Activated CD4-positive, alpha-beta memory T cell treated with anti-CD3 and anti-CD28 coated beads for 36 hours (primary cell): ENCODE data around the gene EFHD2. TPM values are rescaled to one million over a fixed set of nuclear protein-coding genes. Genes with fewer than 3 reads are reported as not detected.

Experiments
- CTCF ChIA-PET: fragments of 350-600 bp; sonication (Branson Sonifier 250); formaldehyde crosslinking; loops from one replicate; lab custom pipeline; 2021; ENCODE audit warnings: antibody characterized with exemption, inconsistent platforms; lab: Charles Lee
- POLR2A ChIA-PET: fragments of 350-600 bp; sonication (Branson Sonifier 250); formaldehyde crosslinking; loops from one replicate; lab custom pipeline; 2021; ENCODE audit warnings: antibody characterized with exemption; lab: Charles Lee
- DNase-seq: peaks from one replicate; pipeline ENCODE4 v3.0.0-alpha.2; 2020
- H3K27ac Mint-ChIP-seq: one replicate; pipeline ENCODE4 v1.8.0; 2021; ENCODE audit warnings: mixed read lengths
- H3K27me3 Mint-ChIP-seq: one replicate; pipeline ENCODE4 v1.8.0; 2021; ENCODE audit warnings: mixed read lengths
- H3K36me3 Mint-ChIP-seq: one replicate; pipeline ENCODE4 v1.8.0; 2021; ENCODE audit warnings: mixed read lengths
- H3K4me1 Mint-ChIP-seq: one replicate; pipeline ENCODE4 v1.8.0; 2021; ENCODE audit warnings: low read depth, mixed read lengths
- H3K4me3 Mint-ChIP-seq: one replicate; pipeline ENCODE4 v1.8.0; 2021; ENCODE audit warnings: mild to moderate bottlenecking, mixed read lengths
- H3K9me3 Mint-ChIP-seq: one replicate; pipeline ENCODE4 v1.8.0; 2021; ENCODE audit warnings: mixed read lengths
- intact Hi-C: fragments of 100-400 bp; cut with micrococcal nuclease; formaldehyde crosslinking; loops from one replicate; pipeline ENCODE4 v1.15.1; 2023
- total RNA-seq, 2 experiments: library from RNA; stranded (reverse); gene quantifications; one replicate each; pipeline ENCODE4 v1.2.3, GENCODE V29; 2021

EFHD2 gene
- total RNA-seq, 2 experiments from 2014 or later = 60.4 to 61.3 TPM

DNA sequence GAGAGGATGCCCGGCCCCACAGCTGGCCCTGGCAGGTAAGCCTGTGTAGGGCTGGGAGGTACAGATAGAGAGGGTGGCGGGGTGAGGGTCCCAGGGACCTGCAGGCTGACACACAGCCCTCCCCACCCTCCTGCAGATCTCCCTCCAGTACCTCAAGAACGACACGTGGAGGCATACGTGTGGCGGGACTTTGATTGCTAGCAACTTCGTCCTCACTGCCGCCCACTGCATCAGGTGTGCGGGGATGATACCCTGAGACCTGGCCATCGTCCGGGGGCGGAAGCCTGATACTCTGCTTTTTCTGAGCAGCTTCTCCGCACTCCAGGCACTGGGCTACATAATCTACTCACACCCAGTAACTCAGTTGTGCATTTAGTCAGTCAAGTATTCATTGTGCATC, 30.7 kb downstream of the EFHD2 start:
- Mint-ChIP-seq H3K36me3 (no peaks in the 10 kb centered on the region), H3K9me3 (no peaks in the 10 kb centered on the region), H3K27ac (no peak overlapping the region), H3K27me3 (no peaks in the 10 kb centered on the region), H3K4me1 (no peaks in the 10 kb centered on the region), H3K4me3 (no peak overlapping the region)
- no peak for DNase-seq
- ChIA-PET CTCF (interaction anchor here (1.8 kb wide), 1 partner anchor 9 kb away, joined by 8 read pairs; no protein-coding TSS in a partner anchor), POLR2A (no interaction called here)
- intact Hi-C loops = no loop called here

- no peak overlapping the region for H3K4me3 Mint-ChIP-seq
- peaks cover 2% of the 10 kb centered on the region for H3K27me3 Mint-ChIP-seq
- ChIA-PET CTCF (interaction anchor here (0.6 to 1.8 kb wide), 2 partner anchors 10 to 64 kb away, joined by 3 to 8 read pairs; no protein-coding TSS in a partner anchor), POLR2A (no interaction called here)
- no peak overlapping the region for H3K27ac Mint-ChIP-seq
- H3K36me3 Mint-ChIP-seq = no peaks in the 10 kb centered on the region
- no peak for DNase-seq
- H3K4me1 Mint-ChIP-seq = no peaks in the 10 kb centered on the region
- no peaks in the 10 kb centered on the region for H3K9me3 Mint-ChIP-seq
- intact Hi-C loops = no loop called here
These were observed 31.6 kb downstream of the EFHD2 start for GRCh38 chr1:15441247-15441646.

GRCh38 chr1:15442119-15442518, 32.4 kb downstream of the EFHD2 start:
- Mint-ChIP-seq H3K36me3 (no peaks in the 10 kb centered on the region), H3K27me3 (peaks cover 2% of the 10 kb centered on the region), H3K4me1 (no peaks in the 10 kb centered on the region), H3K4me3 (no peak overlapping the region), H3K27ac (no peak overlapping the region), H3K9me3 (no peaks in the 10 kb centered on the region)
- DNase-seq = no peak
- CTCF ChIA-PET = interaction anchor here (1.8 kb wide), 1 partner anchor 11 kb away, joined by 8 read pairs; no protein-coding TSS in a partner anchor
- intact Hi-C loops = no loop called here
- POLR2A ChIA-PET = no interaction called here

GRCh38 chr1:15442759-15443158, 33.1 kb downstream of the EFHD2 start:
- Mint-ChIP-seq H3K27me3 (peaks cover 2% of the 10 kb centered on the region), H3K4me3 (no peak overlapping the region), H3K9me3 (no peaks in the 10 kb centered on the region), H3K4me1 (no peaks in the 10 kb centered on the region), H3K27ac (no peak overlapping the region), H3K36me3 (no peaks in the 10 kb centered on the region)
- ChIA-PET POLR2A (no interaction called here), CTCF (interaction anchor here (1.1 to 1.8 kb wide), 3 partner anchors 11 to 119 kb away, joined by 4 to 5 read pairs (median 4); no protein-coding TSS in a partner anchor)
- intact Hi-C loops = no loop called here
- no peak for DNase-seq

- Mint-ChIP-seq H3K27ac (no peak overlapping the region), H3K4me1 (no peaks in the 10 kb centered on the region), H3K36me3 (no peaks in the 10 kb centered on the region), H3K27me3 (peaks cover 2% of the 10 kb centered on the region), H3K4me3 (no peak overlapping the region), H3K9me3 (no peaks in the 10 kb centered on the region)
- POLR2A ChIA-PET = no interaction called here
- CTCF ChIA-PET = interaction anchor here (1.1 to 1.8 kb wide), 3 partner anchors 11 to 120 kb away, joined by 4 to 5 read pairs (median 4); no protein-coding TSS in a partner anchor
- DNase-seq = no peak
- intact Hi-C loops = no loop called here
These were observed 33.6 kb downstream of the EFHD2 start for GRCh38 chr1:15443281-15443680.

- CTCF ChIA-PET = interaction anchor here (1.3 to 1.8 kb wide), 3 partner anchors 120 to 122 kb away, joined by 3 to 4 read pairs (median 3); no protein-coding TSS in a partner anchor
- no peak for DNase-seq
- Mint-ChIP-seq H3K27me3 (peaks cover 2% of the 10 kb centered on the region), H3K36me3 (no peaks in the 10 kb centered on the region), H3K27ac (no peak overlapping the region), H3K9me3 (no peaks in the 10 kb centered on the region), H3K4me3 (no peak overlapping the region), H3K4me1 (no peaks in the 10 kb centered on the region)
- intact Hi-C loops = no loop called here
- POLR2A ChIA-PET = no interaction called here
These were observed 35.0 kb downstream of the EFHD2 start for GRCh38 chr1:15444468-15445389.

DNA sequence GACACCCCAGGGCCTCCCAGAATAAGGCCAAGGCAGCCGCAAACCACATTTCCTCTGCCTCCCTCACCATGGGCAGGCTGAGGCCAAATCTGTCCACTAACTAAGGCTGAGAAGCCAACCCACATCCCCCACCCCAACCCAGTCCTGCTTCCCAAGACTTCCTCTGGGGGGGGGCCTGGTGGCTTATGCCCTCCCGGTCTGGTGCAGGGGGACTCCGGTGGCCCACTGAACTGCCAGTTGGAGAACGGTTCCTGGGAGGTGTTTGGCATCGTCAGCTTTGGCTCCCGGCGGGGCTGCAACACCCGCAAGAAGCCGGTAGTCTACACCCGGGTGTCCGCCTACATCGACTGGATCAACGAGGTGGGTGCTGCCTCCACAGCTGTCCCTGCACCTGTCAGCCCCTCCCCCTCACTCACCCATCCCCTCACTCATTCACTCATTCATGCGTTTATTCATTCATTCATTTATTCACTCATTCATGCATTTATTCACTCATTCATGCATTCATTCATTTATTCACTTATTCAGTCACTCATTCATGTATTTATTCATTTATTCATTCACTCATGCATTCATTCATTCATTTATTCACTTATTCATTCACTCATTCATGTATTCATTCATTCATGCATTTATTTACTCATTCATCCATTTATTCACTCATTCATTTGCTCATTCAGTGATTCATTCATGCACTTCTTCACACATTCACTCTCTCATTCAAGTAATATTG, 35.9 kb downstream of the EFHD2 start:
- no peak for DNase-seq
- ChIA-PET CTCF (interaction anchor here (1.3 to 1.4 kb wide), 2 partner anchors 121 to 122 kb away, joined by 3 read pairs; no protein-coding TSS in a partner anchor), POLR2A (no interaction called here)
- Mint-ChIP-seq H3K9me3 (no peaks in the 10 kb centered on the region), H3K27ac (no peak overlapping the region), H3K4me1 (no peaks in the 10 kb centered on the region), H3K4me3 (no peak overlapping the region), H3K27me3 (peaks cover 2% of the 10 kb centered on the region), H3K36me3 (no peaks in the 10 kb centered on the region)
- intact Hi-C loops = no loop called here

DNA sequence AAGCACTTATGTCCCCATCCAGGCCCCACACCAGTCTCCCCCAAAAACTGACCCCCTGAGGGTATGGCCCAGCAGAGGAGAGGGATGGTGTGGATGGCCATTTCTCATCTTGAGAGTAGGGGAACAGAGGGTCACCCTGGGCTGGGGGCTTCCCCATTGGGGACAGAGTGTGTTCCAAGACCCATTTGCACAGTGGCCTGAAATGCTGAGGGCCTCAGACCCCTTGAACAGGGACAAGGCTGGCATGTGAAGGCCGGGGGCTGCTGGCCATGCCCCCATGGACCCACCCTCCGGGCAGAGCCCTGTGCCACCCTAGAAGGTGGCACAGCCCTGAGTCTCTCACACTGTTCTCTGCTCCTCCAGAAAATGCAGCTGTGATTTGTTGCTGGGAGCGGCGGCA, 36.5 kb downstream of the EFHD2 start:
- Mint-ChIP-seq H3K9me3 (no peaks in the 10 kb centered on the region), H3K27ac (no peak overlapping the region), H3K4me3 (no peak overlapping the region), H3K4me1 (no peaks in the 10 kb centered on the region), H3K27me3 (peaks cover 4% of the 10 kb centered on the region), H3K36me3 (no peaks in the 10 kb centered on the region)
- intact Hi-C loops = no loop called here
- no peak for DNase-seq
- CTCF ChIA-PET = no interaction called here
- POLR2A ChIA-PET = no interaction called here

- no peak for DNase-seq
- Mint-ChIP-seq H3K27me3 (peaks cover 4% of the 10 kb centered on the region), H3K27ac (no peak overlapping the region), H3K9me3 (no peaks in the 10 kb centered on the region), H3K4me1 (no peaks in the 10 kb centered on the region), H3K36me3 (no peaks in the 10 kb centered on the region), H3K4me3 (no peak overlapping the region)
- POLR2A ChIA-PET = no interaction called here
- intact Hi-C loops = no loop called here
- CTCF ChIA-PET = interaction anchor here (1.5 kb wide), 1 partner anchor 126 kb away, joined by 5 read pairs; no protein-coding TSS in a partner anchor
These were observed 39.3 kb downstream of the EFHD2 start for GRCh38 chr1:15448877-15449462.

DNA sequence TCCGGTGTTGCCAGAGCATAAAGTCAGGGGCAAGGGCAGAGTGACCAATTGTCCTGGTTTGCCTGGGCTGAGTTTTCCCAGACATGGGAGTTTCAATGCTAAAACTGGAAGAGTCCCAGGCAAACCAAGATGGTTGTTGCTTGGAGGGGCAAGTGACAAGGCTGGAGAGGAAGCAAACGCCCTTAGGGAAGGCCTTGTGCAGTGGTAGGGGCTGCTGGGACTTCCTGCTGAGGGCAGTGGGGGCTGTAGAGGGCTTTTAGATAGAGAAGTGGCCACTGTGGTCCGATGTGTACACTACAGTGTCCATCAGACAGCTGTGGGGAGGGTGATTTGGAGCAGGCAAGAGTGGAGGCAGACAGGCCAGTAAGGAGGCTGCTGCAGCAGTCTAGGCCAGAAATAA, 39.9 kb downstream of the EFHD2 start:
- DNase-seq = no peak
- Mint-ChIP-seq H3K9me3 (no peaks in the 10 kb centered on the region), H3K27ac (no peak overlapping the region), H3K4me1 (no peaks in the 10 kb centered on the region), H3K27me3 (peaks cover 4% of the 10 kb centered on the region), H3K36me3 (no peaks in the 10 kb centered on the region), H3K4me3 (no peak overlapping the region)
- intact Hi-C loops = no loop called here
- ChIA-PET POLR2A (no interaction called here), CTCF (interaction anchor here (1.5 kb wide), 1 partner anchor 126 kb away, joined by 5 read pairs; no protein-coding TSS in a partner anchor)

GRCh38 chr1:15451014-15451722, 41.5 kb downstream of the EFHD2 start:
- Mint-ChIP-seq H3K4me3 (no peak overlapping the region), H3K27ac (no peak overlapping the region), H3K36me3 (no peaks in the 10 kb centered on the region), H3K9me3 (no peaks in the 10 kb centered on the region), H3K27me3 (peaks cover 2% of the 10 kb centered on the region), H3K4me1 (no peaks in the 10 kb centered on the region)
- ChIA-PET CTCF (no interaction called here), POLR2A (no interaction called here)
- no peak for DNase-seq
- intact Hi-C loops = no loop called here
